Measurements from ENCODE around the gene YAF2.

GRCh38 chr12:42199007-42199406 is 39.0 kb downstream of the YAF2 start:
- TF ChIP-seq CTCF (conservative IDR thresholded peaks at IDR 0.05) (no peak), ZFX (IDR thresholded peaks at IDR 0.05) (no peak)
